NCI-H146 treated with DMSO at 0.1 percent for 48 hours (cell line): ENCODE measurements around the gene SLC25A20.

Experiments used
- DNase-seq: peaks from one replicate; lab custom pipeline; 2025; ENCODE audit not compliant: unreplicated experiment; lab: John Stamatoyannopoulos, UW

Gene SLC25A20

DNA sequence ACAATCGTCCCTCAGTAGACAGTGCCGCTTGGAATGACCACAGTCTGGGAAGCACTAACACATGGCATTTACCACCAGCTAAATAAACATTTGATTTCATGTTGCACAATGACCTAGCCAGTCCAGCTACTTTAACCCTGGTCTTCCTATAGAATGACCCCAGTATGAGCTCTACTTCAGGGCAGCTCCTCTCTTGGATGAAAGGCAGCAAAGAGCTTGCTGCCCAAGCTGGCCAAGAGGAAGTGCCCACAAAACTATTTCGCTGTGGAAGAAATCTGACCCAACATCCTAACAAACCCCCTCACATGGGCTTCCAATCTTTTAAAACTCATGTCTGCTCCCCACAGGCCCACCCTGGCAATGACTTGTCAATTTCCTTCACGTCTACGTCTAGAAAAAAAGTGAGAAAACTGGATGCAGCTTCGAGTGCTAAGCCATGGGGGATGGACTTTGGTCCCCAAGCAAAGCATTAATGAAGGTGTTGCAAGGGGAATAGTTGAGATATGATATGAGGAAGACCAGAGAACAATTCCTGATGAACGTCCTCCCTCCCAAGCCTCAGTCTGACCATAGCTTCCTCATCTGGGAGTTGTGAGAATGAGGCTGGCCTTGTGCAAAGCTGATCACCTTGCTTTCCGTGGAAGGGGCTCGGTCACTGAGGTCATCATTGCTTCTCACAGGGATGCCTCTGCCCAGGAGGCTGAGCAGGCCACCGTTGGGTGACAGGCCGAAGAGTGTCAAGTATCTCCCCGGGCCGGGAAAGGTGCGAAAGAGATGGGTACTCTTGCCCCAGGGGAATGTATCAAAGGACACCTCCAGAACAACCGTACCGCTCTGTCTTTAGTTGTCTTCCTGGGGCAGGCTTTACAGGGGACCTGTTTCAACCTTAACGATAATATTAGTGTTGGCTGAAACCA lies 964 bp downstream of the SLC25A20 start:
- DNase-seq = no peak

DNA sequence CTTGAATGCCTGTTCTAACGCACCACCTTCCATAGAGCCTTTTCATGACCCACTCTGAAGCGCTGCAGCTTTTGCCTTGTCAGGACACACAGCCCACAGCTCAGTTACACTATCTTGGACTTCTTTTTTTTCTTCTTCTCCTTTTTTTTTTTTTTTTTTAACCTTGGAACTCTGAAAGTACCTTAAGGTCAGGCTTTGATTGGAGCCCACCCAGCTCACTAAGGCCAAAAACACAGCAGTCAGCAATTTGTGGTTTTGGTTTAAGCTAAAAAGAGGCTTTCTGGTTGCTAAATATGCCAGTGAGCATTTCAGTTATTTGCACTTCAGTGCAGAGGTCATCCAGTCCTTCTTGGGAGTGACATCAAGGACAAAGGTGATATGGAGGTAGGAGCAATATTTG lies 1.7 kb downstream of the SLC25A20 start:
- DNase-seq = no peak

- DNase-seq = no peak
Observed at GRCh38 chr3:48894516-48894915, 4.2 kb downstream of the SLC25A20 start.

- no peak for DNase-seq
Observed at GRCh38 chr3:48891606-48892005, 7.1 kb downstream of the SLC25A20 start.

GRCh38 chr3:48885753-48886152 lies 12.9 kb downstream of the SLC25A20 start:
- no peak for DNase-seq

- no peak for DNase-seq
Observed at GRCh38 chr3:48881652-48882114, 17.0 kb downstream of the SLC25A20 start.

DNA sequence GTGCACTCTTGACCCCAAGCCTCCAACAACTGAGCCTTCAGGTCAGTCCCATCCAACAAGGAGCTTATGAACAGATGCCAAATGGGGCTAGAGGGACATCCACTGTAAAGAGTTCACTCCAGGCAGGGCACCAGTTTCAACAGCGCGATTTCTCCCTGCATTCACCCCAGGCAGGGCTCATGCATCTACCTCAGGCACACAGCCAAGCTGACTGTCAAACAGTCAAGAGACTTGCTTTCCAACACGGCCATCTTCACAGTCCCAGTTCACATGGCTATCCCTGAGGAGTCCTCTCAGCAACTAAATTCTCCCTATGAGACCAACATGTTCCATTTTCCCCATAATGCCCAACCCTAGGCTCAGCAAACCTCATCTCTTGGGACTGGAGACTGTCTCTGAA lies 17.7 kb downstream of the SLC25A20 start:
- DNase-seq = no peak

GRCh38 chr3:48879994-48880377 lies 18.7 kb downstream of the SLC25A20 start:
- DNase-seq = no peak

DNA sequence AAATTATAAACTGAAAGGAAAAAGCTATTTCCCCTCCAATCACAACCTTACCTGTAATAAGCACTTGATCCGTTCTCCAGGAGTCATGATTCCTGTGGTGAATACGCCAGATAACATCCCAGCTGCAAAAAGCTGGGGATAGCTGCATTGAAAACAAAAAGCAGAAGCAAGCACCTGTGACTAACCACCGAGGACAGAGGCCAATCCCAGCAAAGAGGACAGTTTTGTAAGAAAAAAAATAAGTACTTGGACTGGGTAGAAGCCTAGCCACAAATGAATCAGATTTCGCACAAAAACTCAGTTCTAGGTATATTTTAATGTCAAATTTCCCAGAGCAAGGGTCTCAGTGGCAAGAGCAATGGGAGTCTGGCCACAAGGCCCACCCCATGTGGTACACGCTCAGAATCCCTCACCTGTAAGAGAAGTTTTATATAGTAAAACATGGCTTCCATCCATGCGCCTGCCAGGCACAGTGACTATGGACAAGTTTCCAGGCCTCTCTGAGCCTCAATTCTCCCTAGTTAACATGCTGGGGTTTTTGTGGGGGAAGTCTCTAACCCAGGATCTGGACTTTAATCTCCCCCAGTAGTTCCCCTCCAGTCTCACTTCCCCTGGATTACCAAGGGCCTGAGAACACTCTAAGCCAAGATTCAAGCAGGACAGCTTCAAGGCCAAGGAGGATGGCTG lies 19.2 kb downstream of the SLC25A20 start:
- no peak for DNase-seq

- DNase-seq = no peak
Observed at GRCh38 chr3:48877671-48878070, 21.0 kb downstream of the SLC25A20 start.

- no peak for DNase-seq
Observed at GRCh38 chr3:48863122-48863521, 35.6 kb downstream of the SLC25A20 start.

DNA sequence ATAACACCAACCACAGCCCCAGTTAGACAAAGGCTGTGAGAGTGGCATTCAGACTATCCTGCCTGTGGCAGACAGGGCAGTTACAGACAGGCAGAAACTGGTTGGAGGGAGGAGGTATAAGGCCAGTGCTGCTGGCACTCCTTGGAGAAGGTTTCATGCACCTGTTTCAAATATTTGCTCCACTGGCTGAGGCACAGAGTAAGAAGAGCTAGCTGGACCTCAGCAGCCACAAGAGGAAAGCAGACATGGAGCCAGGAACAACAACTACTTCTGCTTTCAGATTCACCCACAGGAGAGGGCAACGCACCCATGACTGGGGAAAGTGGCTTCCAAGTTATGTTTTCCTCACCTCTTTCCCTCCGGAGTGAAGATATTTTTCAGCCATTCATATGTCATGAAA lies 39.5 kb downstream of the SLC25A20 start:
- no peak for DNase-seq

DNA sequence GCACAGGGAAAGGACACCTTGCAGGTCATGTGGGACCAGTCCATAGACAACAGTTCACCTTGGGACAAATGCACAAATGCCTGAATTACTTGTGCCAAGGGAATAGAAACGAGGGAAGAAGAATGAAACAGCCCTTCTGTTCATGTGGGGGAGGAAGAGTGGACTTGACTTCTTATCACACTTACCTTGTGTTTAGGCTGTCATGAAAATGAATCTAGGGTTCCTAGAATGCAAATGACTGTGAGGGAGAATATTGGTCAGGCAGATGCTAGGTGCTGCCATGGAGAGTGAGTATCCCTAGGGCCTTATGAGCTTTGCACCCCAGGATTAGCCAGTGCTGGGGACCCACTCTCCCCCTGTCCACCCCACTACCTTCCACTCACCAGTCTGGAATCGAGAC lies 40.0 kb downstream of the SLC25A20 start:
- no peak for DNase-seq

DNA sequence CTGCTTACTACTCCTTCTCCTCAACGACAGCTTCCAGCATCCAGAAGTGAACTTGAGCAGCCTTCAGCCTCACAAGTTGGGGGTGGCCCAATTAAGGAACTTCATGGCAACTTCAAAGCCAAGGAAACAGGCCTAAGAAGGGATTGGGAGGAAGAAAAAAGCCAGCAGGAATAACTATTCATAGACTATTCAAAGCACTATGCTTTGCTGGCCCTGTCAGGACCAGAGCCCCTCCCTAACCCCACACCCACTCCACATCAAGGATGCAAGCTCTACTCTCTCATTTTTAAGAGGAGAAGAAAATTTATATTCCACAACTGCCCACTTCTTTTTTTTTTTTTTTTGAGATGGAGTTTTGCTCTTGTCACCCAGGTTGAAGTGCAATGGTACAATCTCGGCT lies 41.0 kb downstream of the SLC25A20 start:
- DNase-seq = no peak

DNA sequence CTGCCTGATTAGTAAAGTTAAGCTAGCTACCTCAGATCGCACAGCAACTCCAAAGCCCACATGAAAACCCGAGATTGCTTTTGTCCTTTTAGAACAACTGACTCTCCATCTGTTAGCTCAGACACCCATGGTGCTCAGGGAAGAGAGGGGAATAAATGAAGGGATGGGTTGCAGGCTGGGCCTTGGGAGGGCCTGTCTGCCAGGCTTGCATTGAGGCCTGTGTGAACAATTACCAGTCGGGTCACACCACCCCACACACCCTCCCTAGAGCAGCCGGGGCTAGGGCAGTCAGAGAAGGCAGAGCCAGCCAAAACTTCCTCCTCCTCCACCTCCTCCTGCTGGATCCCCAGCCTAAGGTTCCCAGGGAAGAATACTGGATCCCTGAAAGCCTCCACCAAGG lies 42.2 kb downstream of the SLC25A20 start:
- DNase-seq = no peak

GRCh38 chr3:48855681-48856447 lies 42.8 kb downstream of the SLC25A20 start:
- no peak for DNase-seq

DNA sequence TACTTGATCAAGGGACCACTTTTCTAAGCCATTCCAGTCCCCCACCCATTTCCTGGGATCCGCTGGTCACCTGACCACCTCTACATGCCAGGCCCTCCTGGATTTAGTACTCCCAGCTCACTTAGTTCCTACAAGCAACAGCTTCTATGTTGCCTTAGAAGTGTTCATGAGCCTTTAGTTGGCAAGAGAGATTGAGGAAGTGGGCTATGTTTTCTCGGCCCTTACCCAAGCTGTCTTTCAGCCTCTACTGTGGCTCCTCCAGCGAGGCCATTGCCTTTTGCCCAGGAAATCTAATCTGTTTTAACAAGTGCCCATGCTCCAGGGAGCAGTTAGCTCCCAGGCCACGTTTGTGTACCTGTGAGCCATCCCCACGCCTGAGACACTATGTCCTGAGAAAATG lies 46.5 kb downstream of the SLC25A20 start:
- DNase-seq = no peak

GRCh38 chr3:48851407-48851806 lies 47.3 kb downstream of the SLC25A20 start:
- DNase-seq = no peak

- no peak for DNase-seq
Observed at GRCh38 chr3:48848816-48849515, 49.7 kb downstream of the SLC25A20 start.

- DNase-seq = peak; percentile 53
Observed at GRCh38 chr3:48847504-48848423, 50.9 kb downstream of the SLC25A20 start, which contains the start of gene PRKAR2A. Gene PRKAR2A, minus strand, starts transcription at chr3:48847874. Its CDS starts 278 bp downstream, at chr3:48847596.
